HTR-8/SVneo (cell line): ENCODE data around the gene PRSS35.
"Not testable (repeated sequence)": the region's sequence is repeated elsewhere in the genome, so short reads cannot be mapped to it uniquely, and the experiment has no call there.

Experiments
- DNase-seq: peaks from one replicate; pipeline ENCODE4 v3.0.0; 2011; ENCODE audit warnings: low spot score, mixed read lengths; ENCODE audit not compliant: insufficient read length
- FAIRE-seq: peaks from 2 replicates; lab custom pipeline; 2011; peaks lifted over from hg19 to GRCh38; lab: Jason Lieb, UNC

Gene PRSS35, protein sequence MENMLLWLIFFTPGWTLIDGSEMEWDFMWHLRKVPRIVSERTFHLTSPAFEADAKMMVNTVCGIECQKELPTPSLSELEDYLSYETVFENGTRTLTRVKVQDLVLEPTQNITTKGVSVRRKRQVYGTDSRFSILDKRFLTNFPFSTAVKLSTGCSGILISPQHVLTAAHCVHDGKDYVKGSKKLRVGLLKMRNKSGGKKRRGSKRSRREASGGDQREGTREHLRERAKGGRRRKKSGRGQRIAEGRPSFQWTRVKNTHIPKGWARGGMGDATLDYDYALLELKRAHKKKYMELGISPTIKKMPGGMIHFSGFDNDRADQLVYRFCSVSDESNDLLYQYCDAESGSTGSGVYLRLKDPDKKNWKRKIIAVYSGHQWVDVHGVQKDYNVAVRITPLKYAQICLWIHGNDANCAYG

GRCh38 chr6:83511901-83512681 lies at the start of gene PRSS35:
TSS of gene PRSS35 (plus strand) at chr6:83512534. CDS start at chr6:83523442, 10,908 bp downstream.
- FAIRE-seq (peak; percentile 78), DNase-seq (peak; percentile 59)

- DNase-seq (no peak), FAIRE-seq (no peak)
These were observed 48.4 kb upstream of the PRSS35 start for GRCh38 chr6:83463886-83464285.

DNA sequence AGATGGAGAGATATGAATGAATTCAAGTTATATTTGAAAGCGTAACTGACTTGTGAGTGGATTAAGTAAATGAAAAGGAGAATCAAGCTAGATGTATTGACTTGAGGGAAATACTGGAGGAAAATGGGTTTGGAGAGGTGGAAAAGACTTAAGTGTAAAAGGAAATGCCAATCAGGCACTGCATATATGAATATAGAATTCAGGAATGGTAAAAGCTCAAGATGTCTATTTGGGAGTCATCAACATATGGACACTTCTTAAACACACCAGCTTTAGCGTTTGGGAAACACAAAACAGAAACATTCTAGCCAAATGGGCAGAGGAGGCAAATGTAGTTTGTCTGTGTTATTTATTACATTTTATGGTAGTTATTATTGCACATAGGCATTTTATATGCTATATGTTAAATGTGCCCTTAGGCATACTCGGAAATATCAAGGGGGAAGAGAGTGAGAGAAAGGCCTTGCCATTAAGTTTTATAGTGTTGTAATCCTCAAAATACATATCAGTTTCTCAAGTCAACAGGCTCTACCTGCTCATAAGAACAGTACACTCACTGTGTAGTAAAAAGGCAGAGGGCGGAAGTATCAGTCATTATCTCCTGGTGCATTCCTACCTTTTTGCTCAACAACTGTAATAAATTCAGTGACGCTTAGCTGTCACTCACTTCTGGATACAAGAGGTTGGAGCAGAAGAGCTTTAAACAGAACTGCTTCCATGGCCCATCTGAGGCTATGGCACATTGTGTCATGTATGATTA lies 47.8 kb upstream of the PRSS35 start:
- no peak for FAIRE-seq
- DNase-seq: no peak

DNA sequence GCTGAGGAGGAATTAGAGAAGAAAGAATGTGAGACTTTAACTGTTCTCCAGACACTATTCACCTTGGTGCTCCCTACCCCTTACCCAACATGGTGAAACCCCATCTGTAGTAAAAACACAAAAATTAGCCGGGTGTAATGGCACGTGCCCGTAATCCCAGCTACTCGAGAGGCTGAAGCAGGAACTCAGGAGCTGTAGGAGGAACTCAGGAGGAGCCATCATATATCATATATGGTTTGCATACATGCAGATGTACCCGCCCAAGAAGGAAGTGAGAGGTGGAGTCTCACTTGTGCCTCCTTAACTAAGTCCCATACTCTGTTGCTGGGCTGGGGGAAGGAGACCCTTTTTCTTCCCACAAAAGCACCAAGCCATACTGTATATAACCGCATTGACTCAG lies 46.0 kb upstream of the PRSS35 start:
- DNase-seq: no peak
- no peak for FAIRE-seq

DNA sequence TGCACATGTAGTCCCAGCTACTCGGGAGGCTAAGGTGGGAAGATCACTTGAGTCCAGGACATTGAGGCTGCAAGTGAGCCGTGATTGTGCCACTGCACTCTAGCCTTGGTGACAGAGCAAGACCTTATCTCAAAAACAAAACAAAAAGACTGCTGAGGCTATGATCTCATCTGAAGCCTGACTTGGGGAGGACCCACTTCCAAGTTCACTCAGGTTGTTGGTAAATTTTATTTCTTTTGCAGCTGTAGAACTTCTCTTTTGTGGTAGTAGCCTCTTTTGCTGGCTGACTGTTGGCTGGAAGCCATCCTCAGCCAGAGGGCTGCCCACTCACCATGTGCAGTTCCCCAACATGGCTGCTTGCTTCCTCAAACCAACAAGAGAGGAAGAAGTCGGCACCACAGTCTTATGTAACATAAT lies 44.7 kb upstream of the PRSS35 start:
- FAIRE-seq (no peak), DNase-seq (no peak)

- FAIRE-seq (no peak), DNase-seq (no peak)
These were observed 42.3 kb upstream of the PRSS35 start for GRCh38 chr6:83470001-83470400.

DNA sequence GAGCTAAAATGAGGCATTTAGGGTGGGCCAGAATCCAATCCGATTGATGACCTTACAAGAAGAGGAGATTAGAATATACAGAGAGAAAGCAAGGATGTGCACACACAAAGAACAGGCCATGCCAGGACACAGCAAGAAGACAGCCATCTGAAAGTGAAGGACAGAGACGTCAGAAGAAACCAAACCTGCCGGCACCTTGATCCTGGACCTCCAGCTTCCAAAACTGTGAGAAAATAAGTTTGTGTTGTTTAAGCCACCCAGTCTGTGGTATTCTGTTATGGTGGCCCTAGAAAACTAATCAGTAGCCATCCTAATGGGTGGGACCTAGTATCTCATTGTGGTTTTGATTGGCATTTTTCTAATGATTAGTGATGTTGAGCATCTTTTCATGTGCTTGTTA lies 41.7 kb upstream of the PRSS35 start:
- no peak for FAIRE-seq

GRCh38 chr6:83472767-83473166 lies 39.6 kb upstream of the PRSS35 start:
- FAIRE-seq: no peak
- no peak for DNase-seq

More for the DNA sequence above, 41.7 kb upstream of the PRSS35 start:
- no peak for DNase-seq

DNA sequence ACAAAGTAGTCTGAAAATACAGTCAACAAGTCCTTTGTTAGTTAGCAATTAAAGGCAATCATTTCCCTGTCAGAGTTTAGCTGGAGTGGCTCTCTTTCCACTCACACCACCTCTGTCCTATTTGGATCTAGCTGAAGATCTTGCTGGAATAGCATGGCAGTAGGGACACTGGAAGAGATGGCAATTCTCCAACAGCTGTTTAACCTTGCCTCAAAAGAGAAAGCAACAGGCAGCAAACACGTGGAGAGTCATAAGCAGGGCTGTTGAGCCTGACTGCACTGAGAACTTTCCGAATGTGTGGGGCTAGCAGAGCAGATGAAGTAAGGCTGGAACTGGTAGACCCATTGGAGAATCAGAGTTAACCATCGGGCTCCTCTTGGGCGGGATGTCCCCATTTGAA lies 38.0 kb upstream of the PRSS35 start:
- no peak for DNase-seq
- no peak for FAIRE-seq

GRCh38 chr6:83476971-83477370 lies 35.4 kb upstream of the PRSS35 start:
- no peak for FAIRE-seq
- no peak for DNase-seq

DNA sequence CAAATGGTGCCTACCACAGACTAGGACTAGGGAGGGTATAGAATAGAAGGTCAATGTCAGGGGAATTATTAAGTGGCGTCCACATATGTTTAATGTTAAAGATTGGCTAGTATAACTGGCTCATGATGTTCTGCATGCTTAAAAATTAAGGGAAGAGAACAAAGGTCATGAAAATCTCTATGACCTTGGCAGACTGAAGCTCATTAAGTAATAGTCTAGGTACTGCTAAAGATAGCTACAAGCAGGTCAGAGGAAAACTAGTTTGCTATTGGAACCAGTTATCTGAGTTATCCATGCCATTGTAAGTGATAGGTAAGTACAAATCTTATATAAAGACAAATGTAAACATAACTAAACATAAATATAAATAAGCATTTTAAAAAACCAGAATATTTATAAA lies 32.9 kb upstream of the PRSS35 start:
- DNase-seq (no peak), FAIRE-seq (no peak)

DNA sequence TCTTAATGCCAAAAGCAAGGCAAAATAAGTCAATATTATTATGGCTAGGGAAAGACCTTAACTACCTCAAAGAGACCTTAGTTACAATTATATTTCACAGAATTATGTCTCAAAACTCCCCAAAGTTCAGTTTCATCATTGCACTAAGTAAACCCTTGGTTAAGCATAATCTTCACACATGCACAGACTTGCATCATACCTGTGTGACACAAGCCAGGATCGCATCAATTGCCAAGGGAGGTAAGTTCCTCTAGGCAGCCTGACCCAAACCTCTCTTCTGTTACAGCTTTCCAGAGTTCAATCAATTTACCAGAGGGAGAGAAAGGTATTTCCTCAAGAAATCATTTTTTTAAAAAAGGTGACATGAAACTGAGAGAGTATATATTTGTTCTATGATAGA lies 31.9 kb upstream of the PRSS35 start:
- DNase-seq: no peak
- no peak for FAIRE-seq

DNA sequence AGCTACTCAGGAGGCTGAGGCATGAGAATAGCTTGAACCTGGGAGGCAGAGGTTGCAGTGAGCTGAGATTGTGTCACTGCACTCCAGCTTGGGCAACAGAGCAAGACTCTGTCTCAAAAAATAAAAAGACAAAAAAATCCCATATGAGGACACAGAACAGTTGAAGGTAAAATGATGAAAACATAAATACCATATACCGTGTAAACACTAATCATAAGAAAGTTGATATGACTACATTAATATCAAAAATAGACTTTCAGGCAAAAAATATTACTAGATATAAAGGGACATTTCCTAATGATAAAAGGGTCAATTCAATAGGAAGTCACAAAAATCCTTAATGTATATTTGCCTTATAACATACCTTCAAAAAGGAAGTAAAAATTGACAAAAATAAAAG lies 30.4 kb upstream of the PRSS35 start:
- FAIRE-seq, DNase-seq: not testable (repeated sequence)

GRCh38 chr6:83488448-83488847 lies 23.9 kb upstream of the PRSS35 start:
- DNase-seq (no peak), FAIRE-seq (no peak)

- FAIRE-seq (no peak), DNase-seq (no peak)
These were observed 23.5 kb upstream of the PRSS35 start for GRCh38 chr6:83488861-83489260.

DNA sequence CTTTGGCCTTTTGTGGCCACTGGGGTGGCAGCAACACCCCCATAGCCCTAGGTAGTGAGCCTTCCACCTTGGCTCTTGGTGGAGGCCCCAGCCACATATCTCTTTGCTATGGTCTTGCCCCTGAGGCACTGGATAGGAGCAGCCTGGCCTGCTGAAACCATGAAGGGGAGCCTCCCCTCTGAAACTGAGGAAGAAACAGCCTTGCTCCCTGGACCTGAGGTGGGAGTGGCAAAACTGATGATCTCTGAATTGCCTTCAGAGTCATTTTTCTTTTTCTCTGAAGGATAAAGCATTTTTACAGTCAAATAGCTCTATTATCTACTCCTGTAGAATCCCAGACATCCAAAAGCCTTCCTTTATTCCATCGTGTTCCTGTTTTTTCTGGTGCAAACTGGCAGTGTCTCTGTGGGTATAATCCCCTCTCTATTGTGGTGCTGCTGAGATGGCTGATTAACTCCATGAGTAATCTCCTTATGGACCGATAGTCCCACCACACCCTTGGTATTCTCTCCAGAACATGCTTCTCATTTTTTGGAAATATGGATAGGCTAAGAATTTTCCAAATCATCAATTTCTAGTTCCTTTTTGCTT lies 22.0 kb upstream of the PRSS35 start:
- no peak for FAIRE-seq
- no peak for DNase-seq

GRCh38 chr6:83505356-83505755 lies 7.0 kb upstream of the PRSS35 start:
- no peak for FAIRE-seq
- DNase-seq: no peak

DNA sequence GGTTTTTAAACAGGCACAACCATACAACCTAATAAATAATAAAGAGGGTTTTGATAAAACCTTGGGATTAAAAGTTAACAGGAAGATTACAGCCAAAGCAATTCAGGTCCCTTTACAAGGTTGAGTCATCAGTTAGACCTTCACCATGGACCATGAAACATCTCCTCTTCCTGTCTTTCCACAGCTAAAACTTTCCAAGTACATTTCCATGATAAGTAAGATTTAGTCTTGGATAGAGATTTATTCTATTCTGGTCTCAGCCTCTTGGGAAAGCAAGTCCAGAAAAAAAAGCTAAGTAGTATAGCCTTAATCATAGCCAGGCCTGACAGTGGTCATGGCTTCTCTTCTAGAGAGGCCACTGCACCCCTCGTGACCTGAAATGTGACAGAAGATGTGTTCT lies 2.9 kb upstream of the PRSS35 start:
- FAIRE-seq: no peak
- no peak for DNase-seq

GRCh38 chr6:83510791-83511190 lies 1.5 kb upstream of the PRSS35 start:
- FAIRE-seq (no peak), DNase-seq (no peak)

GRCh38 chr6:83511266-83511665 lies 1.1 kb upstream of the PRSS35 start:
- no peak for FAIRE-seq
- no peak for DNase-seq
